Measurements from ENCODE around the gene SEMA3D. TPM values are rescaled to one million over a fixed set of nuclear protein-coding genes. Genes with fewer than 3 reads are reported as not detected.

The SEMA3D gene
- total RNA-seq, result 0.57 and 0.98 TPM in 2 replicates

GRCh38 chr7:85186521-85187241, at the start of gene SEMA3D:
Gene SEMA3D, minus strand, starts transcription at chr7:85187056. Its CDS starts 65,165 bp downstream, at chr7:85121891.

Measured in vein endothelial cell (primary cell).